HFFc6 (cell line): Measurements from ENCODE around the gene THSD1. TPM values are rescaled to one million over a fixed set of nuclear protein-coding genes. Genes with fewer than 3 reads are reported as not detected.
"Not testable (repeated sequence)": the region's sequence is repeated elsewhere in the genome, so short reads cannot be mapped to it uniquely, and the experiment has no call there.

Source experiments
- DNase-seq: peaks from one replicate; pipeline ENCODE4 v3.0.0-alpha.2; 2018
- H3K27ac Mint-ChIP-seq: 2 replicates; pipeline ENCODE4 v1.8.0; 2020; ENCODE audit warnings: mild to moderate bottlenecking, mixed read lengths
- H3K27me3 Mint-ChIP-seq: 2 replicates; pipeline ENCODE4 v1.8.0; 2021; ENCODE audit warnings: mild to moderate bottlenecking, moderate library complexity, mixed read lengths; ENCODE audit not compliant: insufficient read depth
- H3K36me3 Mint-ChIP-seq: 2 replicates; pipeline ENCODE4 v1.8.0; 2021; ENCODE audit warnings: low read depth, mixed read lengths
- H3K4me1 Mint-ChIP-seq: 2 replicates; pipeline ENCODE4 v1.8.0; 2020; ENCODE audit warnings: low read depth, mixed read lengths
- H3K4me3 Mint-ChIP-seq: 2 replicates; pipeline ENCODE4 v1.8.0; 2020; ENCODE audit warnings: mild to moderate bottlenecking, moderate library complexity, mixed read lengths
- H3K9me3 Mint-ChIP-seq: 2 replicates; pipeline ENCODE4 v1.8.0; 2020; ENCODE audit warnings: mild to moderate bottlenecking, mixed read lengths
- total RNA-seq, 6 experiments: library from RNA; stranded (reverse); fragmentation: NEBNext Ultra II Directional; extraction: Animal tissue kit (Norgen Biotek cat#: 25700); gene quantifications; 2 replicates in 1 of 6; 3 replicates in 5 of 6; pipeline ENCODE4 v1.2.3, GENCODE V29; 2021
- TF ChIP-seq, protein P1 (sequence below): fragments of 200-600 bp; sonication (generic); IDR thresholded peaks from 2 replicates; pipeline ENCODE4 v1.5.0; 2021; ENCODE audit warnings: antibody characterized with exemption, mild to moderate bottlenecking

THSD1 gene
- total RNA-seq, 6 experiments from 2014 or later: 2.6 to 6.1 (median 3.2) TPM

DNA sequence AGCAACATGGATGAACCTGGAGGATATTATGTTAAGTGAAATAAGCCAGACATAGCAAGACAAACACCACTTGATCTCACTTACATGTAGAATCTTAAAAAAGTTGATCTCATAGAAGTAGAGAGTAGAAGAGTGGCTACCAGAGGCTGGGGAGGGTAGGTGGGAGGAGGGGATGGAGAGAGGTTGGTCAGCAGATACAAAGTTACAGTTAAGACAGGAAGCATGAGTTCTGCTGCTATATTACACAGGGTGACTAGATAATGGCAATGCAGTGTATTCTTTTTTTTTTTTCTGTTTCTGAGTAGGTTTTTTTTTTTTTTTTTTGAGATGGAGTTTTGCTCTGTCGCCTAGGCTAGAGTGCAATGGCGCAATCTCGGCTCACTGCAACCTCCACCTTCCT lies 15.2 kb upstream of the THSD1 start:
- TF ChIP-seq, protein P1, sequence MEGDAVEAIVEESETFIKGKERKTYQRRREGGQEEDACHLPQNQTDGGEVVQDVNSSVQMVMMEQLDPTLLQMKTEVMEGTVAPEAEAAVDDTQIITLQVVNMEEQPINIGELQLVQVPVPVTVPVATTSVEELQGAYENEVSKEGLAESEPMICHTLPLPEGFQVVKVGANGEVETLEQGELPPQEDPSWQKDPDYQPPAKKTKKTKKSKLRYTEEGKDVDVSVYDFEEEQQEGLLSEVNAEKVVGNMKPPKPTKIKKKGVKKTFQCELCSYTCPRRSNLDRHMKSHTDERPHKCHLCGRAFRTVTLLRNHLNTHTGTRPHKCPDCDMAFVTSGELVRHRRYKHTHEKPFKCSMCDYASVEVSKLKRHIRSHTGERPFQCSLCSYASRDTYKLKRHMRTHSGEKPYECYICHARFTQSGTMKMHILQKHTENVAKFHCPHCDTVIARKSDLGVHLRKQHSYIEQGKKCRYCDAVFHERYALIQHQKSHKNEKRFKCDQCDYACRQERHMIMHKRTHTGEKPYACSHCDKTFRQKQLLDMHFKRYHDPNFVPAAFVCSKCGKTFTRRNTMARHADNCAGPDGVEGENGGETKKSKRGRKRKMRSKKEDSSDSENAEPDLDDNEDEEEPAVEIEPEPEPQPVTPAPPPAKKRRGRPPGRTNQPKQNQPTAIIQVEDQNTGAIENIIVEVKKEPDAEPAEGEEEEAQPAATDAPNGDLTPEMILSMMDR: no peak
- no peak for DNase-seq
- H3K4me1 Mint-ChIP-seq: no peaks in the 10 kb centered on the region; the same call in 1 of the 2 replicates
- no peaks in the 10 kb centered on the region for H3K9me3 Mint-ChIP-seq
- H3K36me3 Mint-ChIP-seq: peaks cover 41% of the 10 kb centered on the region
- H3K27ac Mint-ChIP-seq: no peak overlapping the region
- H3K4me3 Mint-ChIP-seq: no peak overlapping the region
- H3K27me3 Mint-ChIP-seq: peaks cover 2% of the 10 kb centered on the region; the same call in 1 of the 2 replicates

GRCh38 chr13:52419080-52419479 lies 13.1 kb upstream of the THSD1 start:
- Mint-ChIP-seq H3K4me1 (peaks cover 20% of the 10 kb centered on the region), H3K27ac (peak overlapping the region; percentile 27), H3K9me3 (no peaks in the 10 kb centered on the region), H3K4me3 (no peak overlapping the region), H3K36me3 (peaks cover 38% of the 10 kb centered on the region), H3K27me3 (peaks cover 2% of the 10 kb centered on the region; the same call in 1 of the 2 replicates)
- DNase-seq: no peak
- TF ChIP-seq, protein P1: no peak

GRCh38 chr13:52414963-52415362 lies 9.0 kb upstream of the THSD1 start:
- Mint-ChIP-seq H3K9me3 (no peaks in the 10 kb centered on the region), H3K36me3 (peaks cover 34% of the 10 kb centered on the region), H3K4me3 (peak overlapping the region; percentile 50), H3K4me1 (peaks cover 36% of the 10 kb centered on the region), H3K27me3 (peaks cover 2% of the 10 kb centered on the region; the same call in 1 of the 2 replicates), H3K27ac (peak overlapping the region; percentile 91)
- TF ChIP-seq, protein P1: no peak
- peak; percentile 33 for DNase-seq

- H3K4me1 Mint-ChIP-seq: peaks cover 36% of the 10 kb centered on the region
- H3K27ac Mint-ChIP-seq: peak overlapping the region; percentile 91
- no peaks in the 10 kb centered on the region for H3K9me3 Mint-ChIP-seq
- H3K36me3 Mint-ChIP-seq: peaks cover 28% of the 10 kb centered on the region
- TF ChIP-seq, protein P1: no peak
- no peak overlapping the region for H3K4me3 Mint-ChIP-seq
- H3K27me3 Mint-ChIP-seq: no peaks in the 10 kb centered on the region
- DNase-seq: no peak
These were observed 8.1 kb upstream of the THSD1 start for GRCh38 chr13:52414051-52414450.

- TF ChIP-seq, protein P1: no peak
- peaks cover 28% of the 10 kb centered on the region for H3K36me3 Mint-ChIP-seq
- H3K27ac Mint-ChIP-seq: peak overlapping the region; percentile 74
- DNase-seq: no peak
- no peaks in the 10 kb centered on the region for H3K27me3 Mint-ChIP-seq
- H3K4me1 Mint-ChIP-seq: peaks cover 36% of the 10 kb centered on the region
- H3K9me3 Mint-ChIP-seq: no peaks in the 10 kb centered on the region
- H3K4me3 Mint-ChIP-seq: no peak overlapping the region
These were observed 6.2 kb upstream of the THSD1 start for GRCh38 chr13:52412128-52412527.

DNA sequence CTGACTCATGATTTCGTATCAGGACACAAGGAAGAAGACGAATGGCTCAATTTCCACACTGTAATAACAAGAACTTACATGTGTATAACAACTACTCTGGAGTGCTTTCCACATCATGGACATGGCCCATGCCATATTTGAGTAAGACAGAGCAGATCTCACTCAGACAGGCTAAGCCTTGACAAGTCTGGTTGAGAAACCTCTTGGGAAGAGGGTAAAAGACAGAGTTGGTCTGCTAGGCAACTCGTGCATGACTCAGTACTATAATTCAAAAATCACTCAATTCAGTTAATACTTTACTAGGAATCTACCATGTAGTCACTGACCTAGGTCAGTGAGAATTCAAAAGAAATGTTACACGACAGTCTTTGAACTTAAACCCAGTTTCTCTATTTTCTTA lies 5.7 kb upstream of the THSD1 start:
- Mint-ChIP-seq H3K27me3 (no peaks in the 10 kb centered on the region), H3K4me1 (peaks cover 38% of the 10 kb centered on the region), H3K4me3 (no peak overlapping the region), H3K9me3 (no peaks in the 10 kb centered on the region), H3K36me3 (peaks cover 28% of the 10 kb centered on the region), H3K27ac (peak overlapping the region; percentile 74)
- DNase-seq: peak; percentile 31
- TF ChIP-seq, protein P1: no peak

- H3K4me3 Mint-ChIP-seq, DNase-seq, H3K27ac Mint-ChIP-seq, H3K27me3 Mint-ChIP-seq, H3K9me3 Mint-ChIP-seq: not testable (repeated sequence)
- Mint-ChIP-seq H3K36me3 (peaks cover 23% of the 10 kb centered on the region), H3K4me1 (peaks cover 35% of the 10 kb centered on the region)
These were observed 2.2 kb upstream of the THSD1 start for GRCh38 chr13:52408071-52408658.

- not testable (repeated sequence) for H3K27me3 Mint-ChIP-seq, H3K9me3 Mint-ChIP-seq, H3K27ac Mint-ChIP-seq, DNase-seq, H3K4me3 Mint-ChIP-seq
- H3K4me1 Mint-ChIP-seq: peaks cover 34% of the 10 kb centered on the region
- H3K36me3 Mint-ChIP-seq: peaks cover 22% of the 10 kb centered on the region
These were observed 1.5 kb upstream of the THSD1 start for GRCh38 chr13:52407436-52407835.
